Adrenal gland (tissue), 12 donors: Measurements from ENCODE around the gene TMEM234. TPM values are rescaled to one million over a fixed set of nuclear protein-coding genes. Genes with fewer than 3 reads are reported as not detected.

Experiments
- DNase-seq, 7 donors: peaks; one replicate each; pipeline ENCODE4 v3.0.0-alpha.2; 2019 to 2020
- H3K27ac ChIP-seq, 5 donors: fragments of 200-600 bp; sonication (generic) in 4 of 5; 1 replicate in 3 of 5; 2 replicates in 2 of 5; pipeline versions ENCODE4 v1.5.1 to v1.8.0; 2016 to 2020; ENCODE audit warnings: mild to moderate bottlenecking in 1 of 5
- H3K27me3 ChIP-seq: fragments of 200-600 bp; 2 replicates; pipeline ENCODE4 v1.8.0; 2021
- H3K36me3 ChIP-seq, 2 donors: fragments of 200-600 bp; replicated peaks in 1 of 2; 1 replicate in 1 of 2; 2 replicates in 1 of 2; pipeline versions ENCODE4 v1.5.1 to v1.8.0; 2018 to 2022
- H3K4me1 ChIP-seq, 2 donors: fragments of 200-600 bp; replicated peaks in 1 of 2; 1 replicate in 1 of 2; 2 replicates in 1 of 2; pipeline versions ENCODE4 v1.5.1 to v1.8.0; 2018 to 2021
- H3K4me3 ChIP-seq, 4 donors: fragments of 200-600 bp; sonication (generic) in 3 of 4; one replicate each; pipeline ENCODE4 v1.5.1; 2016 to 2018
- H3K9me3 ChIP-seq, 3 donors: fragments of 200-600 bp; sonication (generic) in 1 of 3; replicated peaks in 1 of 3; 1 replicate in 2 of 3; 2 replicates in 1 of 3; pipeline versions ENCODE4 v1.5.1 to v1.8.0; 2016 to 2021
- POLR2A ChIP-seq, 2 donors: fragments of 450-650 bp; IDR thresholded peaks; one replicate each; pipeline ENCODE4 v1.6.1; 2017; ENCODE audit warnings: antibody characterized with exemption in 2 of 2, mild to moderate bottlenecking in 2 of 2, moderate library complexity in 1 of 2
- WGBS, 4 donors: extraction: QIAGEN DNeasy Blood & Tissue Kit in 2 of 4; methylation state at CpG; one replicate each; pipeline versions ENCODE4 v1.1.5 to v1.1.7; 2013 to 2017; 5-methylcytosine and 5-hydroxymethylcytosine counted together
- intact Hi-C, 2 donors: fragments of 100-400 bp; cut with DNase I; formaldehyde crosslinking; loops; one replicate each; pipeline versions ENCODE4 v1.14.1 to v1.15.0; 2022 to 2023
- polyA plus RNA-seq, 3 donors: library from polyadenylated mRNA; stranded (reverse); fragments of 200-250 nt in 2 of 3; fragments of 350-450 nt in 1 of 3; fragmentation: Illumina TruSeq in 1 of 3; extraction: RNeasy Lipid Tissue Mini Kit (QIAGEN cat#74804) in 1 of 3; gene quantifications; one replicate each; pipeline ENCODE4 v1.2.3, GENCODE V29; 2013 to 2014
- total RNA-seq, 9 donors: library from RNA; depleted of rRNA in 4 of 9; stranded (reverse); fragments of >200 nt in 4 of 9; fragments of 120-200 nt in 1 of 9; fragmentation: NEBNext Ultra II Directional in 1 of 9; extraction: Animal tissue kit (Norgen Biotek cat#: 25700) in 1 of 9; gene quantifications; one replicate each; pipeline versions ENCODE4 v1.1.0 to v1.2.4, GENCODE V29; 2013 to 2023
- TF ChIP-seq, protein P1 (sequence below), 6 experiments: fragments of 450-650 bp in 4 of 6; fragments of 200-600 bp in 2 of 6; sonication (generic) in 1 of 6; IDR thresholded peaks; 1 replicate in 5 of 6; 2 replicates in 1 of 6; pipeline versions ENCODE4 v1.5.1 to v1.8.0; 2016 to 2021; ENCODE audit warnings: antibody characterized with exemption in 6 of 6, mild to moderate bottlenecking in 2 of 6, moderate library complexity in 1 of 6
- donor health status: healthy with polysubstance abuse.
- donor health status: Bipolar disorder and iron deficiency.
- donor health status: DM: yes; HTN: yes; CAD: no.
- donor health status: DM: no; HTN: no; CAD: no.
- donor health status: DM: no; HTN: no; CAD: no.
- donor health status: DM: yes; HTN: yes; CAD: no.

TMEM234 gene
- total and polyA plus RNA-seq, 12 donors: 2.1 to 57.7 (median 18.1) TPM

DNA sequence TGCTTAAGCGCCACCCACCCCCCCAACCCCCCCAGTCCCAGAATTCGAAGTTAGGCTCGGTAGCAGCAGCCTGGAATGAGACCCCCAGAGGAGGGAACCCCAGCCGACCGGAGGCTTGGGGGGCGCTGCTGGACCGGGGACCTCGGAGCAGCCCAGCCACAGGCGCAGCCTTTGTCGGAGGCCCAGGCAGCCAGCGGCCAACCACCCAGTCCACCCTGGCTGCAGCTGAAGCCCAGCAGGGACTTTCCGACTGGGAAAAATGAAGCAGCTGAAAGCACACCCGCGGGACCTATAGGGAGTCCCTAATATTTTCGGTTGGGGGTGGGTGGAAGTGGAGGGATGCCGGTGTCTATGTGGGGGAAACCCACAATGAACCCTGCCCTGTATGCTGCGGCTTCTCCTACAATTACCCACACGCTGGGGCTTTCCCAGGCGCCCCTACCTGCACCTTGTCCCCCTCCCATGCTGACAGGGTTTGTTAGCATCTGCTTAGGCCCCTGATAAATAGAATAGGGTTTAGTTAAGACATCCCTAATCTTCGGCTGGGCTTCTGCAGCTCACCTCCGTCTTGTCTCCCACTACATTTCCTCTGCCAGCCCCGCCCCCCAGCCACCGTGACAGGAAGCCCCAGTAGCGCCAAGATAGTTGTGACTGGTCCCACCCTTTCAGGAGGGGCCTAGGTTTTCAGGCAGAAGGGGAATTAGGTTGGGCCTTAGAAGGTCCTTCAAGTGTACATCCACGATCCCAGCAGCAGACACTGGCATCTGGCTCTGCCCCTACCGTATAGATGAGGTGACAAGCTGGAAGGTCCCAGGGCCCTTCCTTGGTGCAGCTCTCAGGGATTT lies 20.9 kb downstream of the TMEM234 start:
- Histone ChIP-seq H3K27me3 (no peaks in the 10 kb centered on the region), H3K36me3 (peaks cover 0 to 22% of the 10 kb centered on the region in 2 donors), H3K27ac (peak overlapping the region in 4 of 5 donors; percentile 70 to 90 (median 82)), H3K9me3 (no peaks in the 10 kb centered on the region), H3K4me3 (peak overlapping the region in 2 of 4 donors; percentile 51 to 77), H3K4me1 (peaks cover 39 to 48% of the 10 kb centered on the region in 2 donors)
- peak; percentile 66 to 86 (median 77) for DNase-seq
- intact Hi-C loops: loop anchor here in 1 of 2 donors (5.0 kb wide), 1 partner anchor 46 kb away; the partner anchor contains the start of gene FAM167B
- WGBS, 4 donors: 0 to 5% (median 2%) methylated on average over 10 to 26 of the region's 26 CpGs
- no peak for TF ChIP-seq POLR2A (IDR thresholded peaks at IDR 0.05)
- TF ChIP-seq, protein P1, sequence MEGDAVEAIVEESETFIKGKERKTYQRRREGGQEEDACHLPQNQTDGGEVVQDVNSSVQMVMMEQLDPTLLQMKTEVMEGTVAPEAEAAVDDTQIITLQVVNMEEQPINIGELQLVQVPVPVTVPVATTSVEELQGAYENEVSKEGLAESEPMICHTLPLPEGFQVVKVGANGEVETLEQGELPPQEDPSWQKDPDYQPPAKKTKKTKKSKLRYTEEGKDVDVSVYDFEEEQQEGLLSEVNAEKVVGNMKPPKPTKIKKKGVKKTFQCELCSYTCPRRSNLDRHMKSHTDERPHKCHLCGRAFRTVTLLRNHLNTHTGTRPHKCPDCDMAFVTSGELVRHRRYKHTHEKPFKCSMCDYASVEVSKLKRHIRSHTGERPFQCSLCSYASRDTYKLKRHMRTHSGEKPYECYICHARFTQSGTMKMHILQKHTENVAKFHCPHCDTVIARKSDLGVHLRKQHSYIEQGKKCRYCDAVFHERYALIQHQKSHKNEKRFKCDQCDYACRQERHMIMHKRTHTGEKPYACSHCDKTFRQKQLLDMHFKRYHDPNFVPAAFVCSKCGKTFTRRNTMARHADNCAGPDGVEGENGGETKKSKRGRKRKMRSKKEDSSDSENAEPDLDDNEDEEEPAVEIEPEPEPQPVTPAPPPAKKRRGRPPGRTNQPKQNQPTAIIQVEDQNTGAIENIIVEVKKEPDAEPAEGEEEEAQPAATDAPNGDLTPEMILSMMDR (IDR thresholded peaks at IDR 0.05): no peak

DNA sequence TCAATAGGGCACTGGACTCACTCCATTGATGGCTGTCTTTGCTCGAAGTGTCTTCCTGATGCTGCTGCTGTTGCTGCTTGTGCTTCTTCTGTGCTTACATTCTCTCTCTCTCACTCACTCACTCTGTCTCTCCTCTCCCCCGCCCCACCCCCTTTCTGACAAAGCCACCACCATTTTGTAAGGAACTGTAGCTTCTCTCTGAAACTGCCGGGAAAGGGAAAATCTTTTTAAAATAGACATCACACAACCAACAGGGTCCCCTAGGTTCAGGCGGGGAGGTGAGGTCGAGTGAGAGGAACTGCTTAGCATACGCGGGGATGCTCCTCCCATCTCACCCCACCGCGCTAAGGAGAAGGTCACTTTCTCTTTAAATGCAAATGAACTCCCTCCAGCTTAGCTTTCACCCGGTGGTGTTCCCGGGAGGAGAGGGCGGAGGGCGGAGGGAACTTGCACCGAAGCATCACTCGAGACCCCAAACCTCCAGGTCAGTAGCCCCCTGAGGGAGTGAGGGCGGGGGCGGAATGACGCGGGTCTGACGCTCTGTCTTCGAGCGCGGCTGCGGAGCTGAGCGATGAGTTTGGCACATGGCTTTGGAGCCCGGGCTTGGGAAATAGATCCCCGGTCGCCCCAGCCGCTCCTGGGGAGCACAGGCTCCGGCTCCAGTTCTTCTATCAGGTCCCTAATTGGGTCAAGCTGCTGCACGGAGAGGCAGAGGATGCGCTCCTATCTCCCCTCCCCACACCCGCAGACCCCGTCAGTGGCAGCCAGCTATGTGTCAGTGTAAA lies 21.7 kb downstream of the TMEM234 start, which contains the start of gene CCDC28B:
TSS of gene CCDC28B (plus strand) at position 370 of the 785 bp plus-strand sequence. CDS start 1,341 bp downstream, outside the sequence.
- no peaks in the 10 kb centered on the region for H3K27me3 ChIP-seq
- H3K36me3 ChIP-seq: peaks cover 0 to 30% of the 10 kb centered on the region in 2 donors
- H3K4me3 ChIP-seq: peak within 1 kb of the TSS in 3 of 4 donors; percentile 51 to 77 (median 56)
- peaks cover 35 to 49% of the 10 kb centered on the region in 2 donors for H3K4me1 ChIP-seq
- TF ChIP-seq, protein P1 (IDR thresholded peaks at IDR 0.05): no peak
- TF ChIP-seq POLR2A (IDR thresholded peaks at IDR 0.05): peak in 1 of 2 donors; percentile 20
- 0 to 1% (median 1%) methylated on average over 19 to 34 of the region's 34 CpGs for WGBS, 4 donors
- peak; percentile 62 to 86 (median 76) for DNase-seq
- H3K9me3 ChIP-seq: no peaks in the 10 kb centered on the region
- intact Hi-C loops: loop anchor here in 1 of 2 donors (5.0 kb wide), 1 partner anchor 47 kb away; the partner anchor contains the start of gene FAM167B
- H3K27ac ChIP-seq: peak within 1 kb of the TSS; percentile 20 to 90 (median 76)

DNA sequence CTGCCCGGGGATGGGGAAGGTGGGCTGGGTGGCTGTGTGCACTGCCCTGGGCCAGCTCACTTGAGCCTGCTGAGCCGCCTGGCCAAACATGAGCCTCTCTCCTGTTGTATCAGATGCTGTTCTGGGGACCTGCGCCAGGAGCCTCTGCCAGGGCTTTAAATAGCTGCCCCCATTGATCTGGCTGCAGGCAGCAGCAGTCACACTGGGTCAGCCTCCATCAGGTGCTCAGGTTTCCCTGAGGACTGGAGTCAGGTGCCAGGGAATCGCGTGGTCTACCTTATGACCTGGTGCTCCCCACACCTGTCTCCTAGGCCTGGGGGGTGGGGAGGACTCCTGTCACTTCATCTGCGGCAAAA lies 22.5 kb downstream of the TMEM234 start:
- peak in 6 of 7 donors; percentile 64 to 87 (median 76) for DNase-seq
- peaks cover 35 to 45% of the 10 kb centered on the region in 2 donors for H3K4me1 ChIP-seq
- TF ChIP-seq, protein P1 (IDR thresholded peaks at IDR 0.05): no peak
- TF ChIP-seq POLR2A (IDR thresholded peaks at IDR 0.05): peak in 1 of 2 donors; percentile 1
- WGBS, 4 donors: 39 to 67% (median 44%) methylated on average over 1 to 6 of the region's 6 CpGs
- intact Hi-C loops: loop anchor here in 1 of 2 donors (5.0 kb wide), 1 partner anchor 48 kb away; the partner anchor contains the start of gene FAM167B
- peak overlapping the region in 1 of 4 donors; percentile 77 for H3K4me3 ChIP-seq
- H3K27me3 ChIP-seq: no peaks in the 10 kb centered on the region
- H3K36me3 ChIP-seq: peaks cover 0 to 37% of the 10 kb centered on the region in 2 donors
- H3K9me3 ChIP-seq: no peaks in the 10 kb centered on the region
- peak overlapping the region in 4 of 5 donors; percentile 70 to 90 (median 82) for H3K27ac ChIP-seq
